ENCODE measurements around the gene LGMN.
"Not testable (repeated sequence)": the region's sequence is repeated elsewhere in the genome, so short reads cannot be mapped to it uniquely, and the experiment has no call there.

The LGMN gene

GRCh38 chr14:92680330-92680729 lies 68.1 kb downstream of the LGMN start:
- CTCF ChIA-PET, result interaction anchor here (0.6 to 1.8 kb wide), 7 partner anchors 18 to 542 kb away, joined by 3 to 7 read pairs (median 4); no protein-coding TSS in a partner anchor
- POLR2A ChIA-PET; H3K4me1 ChIP-seq (ENCODE audit: control insufficient read depth, insufficient read depth, low read length); H3K36me3 ChIP-seq (ENCODE audit: control insufficient read depth in 2 of 2, insufficient read depth in 1 of 2, low read length in 2 of 2); H3K27ac ChIP-seq (ENCODE audit: extremely low read depth, low read depth, low read length); H3K4me3 ChIP-seq (ENCODE audit: low read depth, low read length); H3K9me3 ChIP-seq (ENCODE audit: control insufficient read depth, insufficient read depth, low read depth, low read length): not testable (repeated sequence)

GRCh38 chr14:92679246-92679645 lies 69.2 kb downstream of the LGMN start:
- POLR2A ChIA-PET, result no interaction called here
- no peak overlapping the region for H3K27ac ChIP-seq (ENCODE audit: extremely low read depth, low read depth, low read length)
- CTCF ChIA-PET, result no interaction called here
- no peak overlapping the region for H3K4me3 ChIP-seq (ENCODE audit: low read depth, low read length)
- H3K4me1 ChIP-seq (ENCODE audit: control insufficient read depth, insufficient read depth, low read length), result no peaks in the 10 kb centered on the region
- no peaks in the 10 kb centered on the region for H3K36me3 ChIP-seq (ENCODE audit: control insufficient read depth in 2 of 2, insufficient read depth in 1 of 2, low read length in 2 of 2)
- no peaks in the 10 kb centered on the region for H3K9me3 ChIP-seq (ENCODE audit: control insufficient read depth, insufficient read depth, low read depth, low read length)
- no peak for TF ChIP-seq GLIS2 (tag by site-specific recombination; IDR thresholded peaks at IDR 0.05)
- TF ChIP-seq ZNF311 (tag by site-specific recombination; IDR thresholded peaks at IDR 0.05; ENCODE audit: borderline replicate concordance), result no peak

- Histone ChIP-seq H3K36me3 (ENCODE audit: control insufficient read depth in 2 of 2, insufficient read depth in 1 of 2, low read length in 2 of 2) (no peaks in the 10 kb centered on the region), H3K4me1 (ENCODE audit: control insufficient read depth, insufficient read depth, low read length) (no peaks in the 10 kb centered on the region), H3K27ac (ENCODE audit: extremely low read depth, low read depth, low read length) (no peak overlapping the region), H3K9me3 (ENCODE audit: control insufficient read depth, insufficient read depth, low read depth, low read length) (no peaks in the 10 kb centered on the region), H3K4me3 (ENCODE audit: low read depth, low read length) (no peak overlapping the region)
- POLR2A ChIA-PET, result no interaction called here
- TF ChIP-seq GLIS1 (tag by site-specific recombination; IDR thresholded peaks at IDR 0.05) (no peak), ZNF561 (tag by site-specific recombination; IDR thresholded peaks at IDR 0.05; ENCODE audit: borderline replicate concordance) (no peak), CTCF (tag by site-specific recombination; IDR thresholded peaks at IDR 0.05) (no peak), ZBTB20 (tag by site-specific recombination; IDR thresholded peaks at IDR 0.05) (no peak), ZNF416 (tag by site-specific recombination; IDR thresholded peaks at IDR 0.05) (no peak), ATF2 (tag by site-specific recombination; IDR thresholded peaks at IDR 0.05; ENCODE audit: low read depth) (no peak), MEIS1 (CRISPR knock-in tag; IDR thresholded peaks at IDR 0.05; ENCODE audit: borderline replicate concordance) (no peak), ZNF433 (tag by site-specific recombination; IDR thresholded peaks at IDR 0.05; ENCODE audit: low read depth) (no peak), ZFHX2 (tag by site-specific recombination; conservative IDR thresholded peaks at IDR 0.05) (no peak), ZNF174 (tag by site-specific recombination; IDR thresholded peaks at IDR 0.05) (no peak)
- TF ChIP-seq, protein P1, sequence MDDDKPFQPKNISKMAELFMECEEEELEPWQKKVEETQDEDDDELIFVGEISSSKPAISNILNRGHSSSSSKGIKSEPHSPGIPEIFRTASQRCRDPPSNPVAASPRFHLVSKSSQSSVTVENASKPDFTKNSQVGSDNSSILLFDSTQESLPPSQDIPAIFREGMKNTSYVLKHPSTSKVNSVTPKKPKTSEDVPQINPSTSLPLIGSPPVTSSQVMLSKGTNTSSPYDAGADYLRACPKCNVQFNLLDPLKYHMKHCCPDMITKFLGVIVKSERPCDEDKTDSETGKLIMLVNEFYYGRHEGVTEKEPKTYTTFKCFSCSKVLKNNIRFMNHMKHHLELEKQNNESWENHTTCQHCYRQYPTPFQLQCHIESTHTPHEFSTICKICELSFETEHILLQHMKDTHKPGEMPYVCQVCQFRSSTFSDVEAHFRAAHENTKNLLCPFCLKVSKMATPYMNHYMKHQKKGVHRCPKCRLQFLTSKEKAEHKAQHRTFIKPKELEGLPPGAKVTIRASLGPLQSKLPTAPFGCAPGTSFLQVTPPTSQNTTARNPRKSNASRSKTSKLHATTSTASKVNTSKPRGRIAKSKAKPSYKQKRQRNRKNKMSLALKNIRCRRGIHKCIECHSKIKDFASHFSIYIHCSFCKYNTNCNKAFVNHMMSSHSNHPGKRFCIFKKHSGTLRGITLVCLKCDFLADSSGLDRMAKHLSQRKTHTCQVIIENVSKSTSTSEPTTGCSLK (tag by site-specific recombination; IDR thresholded peaks at IDR 0.05), result no peak
- CTCF ChIA-PET, result no interaction called here
Measured at GRCh38 chr14:92678766-92679165, 69.7 kb downstream of the LGMN start.

DNA sequence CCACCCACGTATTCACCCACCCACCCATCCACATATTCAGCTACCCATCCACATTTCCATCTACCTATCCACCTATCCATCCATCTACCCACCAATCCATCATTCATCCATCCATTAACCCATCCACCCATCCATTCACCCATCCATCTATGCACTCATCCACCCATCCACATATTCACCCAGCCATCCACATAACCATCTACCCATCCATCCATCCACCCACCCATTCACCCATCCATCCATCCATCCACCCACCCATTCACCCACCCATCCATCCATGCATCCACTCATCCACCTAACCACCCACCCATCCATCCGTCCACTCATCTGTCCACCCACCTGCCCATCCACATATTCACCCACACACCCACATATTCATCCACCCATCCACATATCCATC lies 70.5 kb downstream of the LGMN start:
- no peaks in the 10 kb centered on the region for H3K36me3 ChIP-seq (ENCODE audit: control insufficient read depth in 2 of 2, insufficient read depth in 1 of 2, low read length in 2 of 2)
- no peaks in the 10 kb centered on the region for H3K4me1 ChIP-seq (ENCODE audit: control insufficient read depth, insufficient read depth, low read length)
- no peak overlapping the region for H3K4me3 ChIP-seq (ENCODE audit: low read depth, low read length)
- POLR2A ChIA-PET, result no interaction called here
- CTCF ChIA-PET, result no interaction called here
- H3K9me3 ChIP-seq (ENCODE audit: control insufficient read depth, insufficient read depth, low read depth, low read length), result no peaks in the 10 kb centered on the region
- H3K27ac ChIP-seq (ENCODE audit: extremely low read depth, low read depth, low read length), result no peak overlapping the region
- TF ChIP-seq ZNF585B (tag by site-specific recombination; IDR thresholded peaks at IDR 0.05), result no peak
- peak; percentile 93 for TF ChIP-seq ZFHX2 (tag by site-specific recombination; conservative IDR thresholded peaks at IDR 0.05)
- no peak for TF ChIP-seq ZNF426 (tag by site-specific recombination; IDR thresholded peaks at IDR 0.05)
- TF ChIP-seq HOXD13 (CRISPR knock-in tag; IDR thresholded peaks at IDR 0.05; ENCODE audit: borderline replicate concordance), result no peak
- TF ChIP-seq ZNF600 (tag by site-specific recombination; IDR thresholded peaks at IDR 0.05), result no peak
- peak; percentile 78; the same call in 1 of the 2 replicates for TF ChIP-seq ZNF366 (tag by site-specific recombination; conservative IDR thresholded peaks at IDR 0.05)
- TF ChIP-seq, protein P2, sequence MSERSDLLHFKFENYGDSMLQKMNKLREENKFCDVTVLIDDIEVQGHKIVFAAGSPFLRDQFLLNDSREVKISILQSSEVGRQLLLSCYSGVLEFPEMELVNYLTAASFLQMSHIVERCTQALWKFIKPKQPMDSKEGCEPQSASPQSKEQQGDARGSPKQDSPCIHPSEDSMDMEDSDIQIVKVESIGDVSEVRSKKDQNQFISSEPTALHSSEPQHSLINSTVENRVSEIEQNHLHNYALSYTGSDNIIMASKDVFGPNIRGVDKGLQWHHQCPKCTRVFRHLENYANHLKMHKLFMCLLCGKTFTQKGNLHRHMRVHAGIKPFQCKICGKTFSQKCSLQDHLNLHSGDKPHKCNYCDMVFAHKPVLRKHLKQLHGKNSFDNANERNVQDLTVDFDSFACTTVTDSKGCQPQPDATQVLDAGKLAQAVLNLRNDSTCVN (tag by site-specific recombination; optimal IDR thresholded peaks at IDR 0.05), result no peak
- TF ChIP-seq ZNF221 (tag by site-specific recombination; IDR thresholded peaks at IDR 0.05; ENCODE audit: borderline replicate concordance), result no peak
- no peak for TF ChIP-seq ZNF223 (tag by site-specific recombination; IDR thresholded peaks at IDR 0.05)

All from HEK293 (cell line).